ENCODE data around the gene MAB21L1. TPM values are rescaled to one million over a fixed set of nuclear protein-coding genes. Genes with fewer than 3 reads are reported as not detected.
A peak's percentile ranks its signal among the peaks of the same experiment; 100 is the strongest.

The MAB21L1 gene
- total and polyA plus RNA-seq, 2 of the 8 experiments (the other 6 are each of a cell fraction or from before 2014, with no cell fraction given): not detected

DNA sequence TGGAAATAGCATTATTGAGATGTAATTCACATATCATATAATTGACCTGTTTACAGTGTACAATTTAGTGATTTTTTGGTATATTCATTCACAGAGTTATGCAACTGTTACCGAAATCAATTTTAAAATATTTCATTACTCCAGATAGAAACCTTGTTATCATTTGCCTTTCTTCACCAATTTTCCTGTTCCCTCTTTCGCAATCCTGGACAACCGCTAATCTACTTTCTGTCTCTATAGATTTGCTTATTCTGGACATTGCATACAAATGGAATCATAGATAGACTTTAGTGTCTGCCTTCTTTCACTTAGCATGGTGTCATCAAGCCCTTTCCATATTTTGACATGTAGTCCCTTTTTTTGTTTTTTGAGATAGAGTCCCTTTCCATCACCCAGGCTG is 19.2 kb downstream of the MAB21L1 start:
- Histone ChIP-seq H3K9me3 (ENCODE audit: insufficient read depth in 2 of 2, low read depth in 1 of 2, low read length in 1 of 2) (no peaks in the 10 kb centered on the region), H3K4ac (replicated peaks; ENCODE audit: insufficient read length, low read depth, low read length) (no peak overlapping the region), H3K56ac (replicated peaks; ENCODE audit: insufficient read length, low read depth, low read length) (no peak overlapping the region), H4K20me1 (replicated peaks in 1 of 2; ENCODE audit: control insufficient read depth in 1 of 2, insufficient read depth in 2 of 2, low read length in 2 of 2) (no peaks in the 10 kb centered on the region), H3K9ac (replicated peaks in 1 of 4; ENCODE audit: extremely low read depth in 1 of 4, low read depth in 3 of 4, low read length in 3 of 4) (no peak overlapping the region), H3K79me1 (ENCODE audit: low read depth, low read length) (no peaks in the 10 kb centered on the region), H2BK12ac (ENCODE audit: low read depth, low read length) (no peak overlapping the region), H2BK15ac (ENCODE audit: low read length) (no peak overlapping the region), H3K23me2 (ENCODE audit: low read depth, low read length) (no peaks in the 10 kb centered on the region), H2BK120ac (replicated peaks; ENCODE audit: low read depth, low read length) (no peak overlapping the region), H2AFZ (ENCODE audit: low read length) (no peak overlapping the region), H2BK5ac (ENCODE audit: low read depth, low read length) (no peak overlapping the region), H3K27me3 (replicated peaks in 1 of 4; ENCODE audit: control insufficient read depth in 3 of 4, extremely low read depth in 1 of 4, insufficient read depth in 3 of 4, low read length in 3 of 4) (no peaks in the 10 kb centered on the region), H3K36me3 (ENCODE audit: control insufficient read depth in 2 of 4, insufficient read depth in 4 of 4, low read length in 3 of 4) (peaks cover 0 to 3% (median 1%) of the 10 kb centered on the region in 4 experiments; a peak in 1 of 8 replicates), H4K8ac (ENCODE audit: extremely low read depth, insufficient read depth, low read length) (no peak overlapping the region), H3K4me2 (ENCODE audit: insufficient read depth in 1 of 2, low read depth in 2 of 2, low read length in 2 of 2) (no peak overlapping the region), H3K23ac (ENCODE audit: insufficient read length) (no peak overlapping the region), H2AK5ac (ENCODE audit: low read depth, low read length) (no peak overlapping the region), H3K18ac (ENCODE audit: extremely low read depth, low read length) (no peak overlapping the region), H2BK20ac (ENCODE audit: low read length) (no peak overlapping the region), H3K14ac (ENCODE audit: insufficient read length) (no peak overlapping the region), H3K27ac (ENCODE audit: low read depth, low read length) (no peak overlapping the region), H3K4me1 (replicated peaks in 1 of 4; ENCODE audit: control insufficient read depth in 3 of 4, insufficient read depth in 4 of 4, low read length in 3 of 4) (no peaks in the 10 kb centered on the region), H3K79me2 (ENCODE audit: control insufficient read depth in 1 of 2, insufficient read depth in 2 of 2, low read length in 2 of 2) (no peaks in the 10 kb centered on the region), H4K5ac (ENCODE audit: insufficient read length, low read depth, low read length) (no peak overlapping the region), H3K4me3 (ENCODE audit: extremely low read depth in 1 of 4, insufficient read depth in 2 of 4, low read depth in 3 of 4, low read length in 4 of 4) (no peak overlapping the region), H4K91ac (replicated peaks; ENCODE audit: insufficient read length, low read length) (no peak overlapping the region)
- 95% methylated on average over 3 of the region's 3 CpGs; no CpG with 5 or more reads in 1 of the 2 experiments for WGBS, 2 experiments (ENCODE audit: extremely low coverage in 1 of 2, insufficient coverage in 1 of 2, insufficient read length in 1 of 2, insufficient replicate concordance in 2 of 2, low coverage in 1 of 2, low lambda C conversion rate in 2 of 2, missing lambda C conversion rate in 1 of 2)
- DNase-seq (ENCODE audit: low read depth in 1 of 2, low spot score in 2 of 2) (no peak), FAIRE-seq (no peak)
- CTCF ChIA-PET (ENCODE audit: partially characterized antibody): no interaction called here
- no peak for TF ChIP-seq EP300 (IDR thresholded peaks at IDR 0.05; ENCODE audit: borderline replicate concordance in 1 of 2, low read depth in 2 of 2, low read length in 2 of 2)
- TF ChIP-seq CEBPB (IDR thresholded peaks at IDR 0.05; ENCODE audit: low read depth, low read length): peak; percentile 51; the same call in 1 of the 2 replicates
- POLR2A ChIA-PET (ENCODE audit: partially characterized antibody): no interaction called here

All from H1 (cell line).